Measurements from ENCODE around the gene PARD3. TPM values are rescaled to one million over a fixed set of nuclear protein-coding genes. Genes with fewer than 3 reads are reported as not detected.

PARD3 gene
- total RNA-seq, 1 experiment from 2014 or later: 46.3 TPM

DNA sequence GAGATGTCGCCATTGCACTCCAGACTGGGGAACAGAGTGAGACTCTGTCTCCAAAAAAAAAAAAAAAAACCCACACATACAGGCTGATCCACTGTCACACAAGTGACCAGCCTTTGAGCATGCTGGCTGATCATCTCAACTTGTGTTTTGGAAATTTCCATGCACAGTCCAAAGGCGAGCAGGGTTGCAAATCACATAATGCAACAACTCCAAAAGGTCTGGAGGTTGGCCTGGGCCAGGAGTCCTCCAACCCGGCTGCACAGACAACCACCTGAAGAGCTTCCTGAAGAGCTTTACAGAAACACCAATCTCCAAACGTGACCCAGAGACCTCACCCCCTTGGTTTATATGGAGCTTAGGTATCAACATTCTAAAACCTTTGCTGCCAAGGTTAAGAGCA lies 16.4 kb downstream of the PARD3 start:
- Histone ChIP-seq H3K9me3 (ENCODE audit: control insufficient read depth in 1 of 2, insufficient read depth in 1 of 2, low read depth in 1 of 2, low read length in 2 of 2) (no peaks in the 10 kb centered on the region), H3K79me2 (ENCODE audit: insufficient read depth, low read length) (peaks cover 77% of the 10 kb centered on the region), H3K27me3 (ENCODE audit: insufficient read depth, low read length) (no peaks in the 10 kb centered on the region), H2AFZ (ENCODE audit: low read depth, low read length, poor library complexity, severe bottlenecking) (no peak overlapping the region), H3K27ac (ENCODE audit: low read depth, low read length) (no peak overlapping the region), H3K36me3 (ENCODE audit: control insufficient read depth in 1 of 2, insufficient read depth in 2 of 2, low read length in 2 of 2) (no peaks in the 10 kb centered on the region), H3K4me3 (replicated peaks in 1 of 2; ENCODE audit: low read depth in 1 of 2, low read length in 2 of 2) (no peak overlapping the region), H3K9ac (ENCODE audit: low read length) (no peak overlapping the region), H3K4me1 (ENCODE audit: control insufficient read depth in 1 of 2, insufficient read depth in 2 of 2, low read length in 2 of 2) (peaks cover 20 to 26% of the 10 kb centered on the region in 2 experiments), H3K4me2 (ENCODE audit: low read length) (no peak overlapping the region), H4K20me1 (ENCODE audit: insufficient read depth) (peaks cover 17% of the 10 kb centered on the region; the same call in 1 of the 2 replicates), H3K9me2 (ENCODE audit: insufficient read depth) (no peaks in the 10 kb centered on the region)
- intact Hi-C loops (cut with micrococcal nuclease): no loop called here
- POLR2A ChIA-PET: no interaction called here
- RAD21 ChIA-PET (ENCODE audit: low non-redundant PET in 1 of 2, low total read pairs in 2 of 2, uncharacterized antibody in 2 of 2, unreplicated experiment in 2 of 2): no interaction called here
- ATAC-seq (no peak), DNase-seq (ENCODE audit: low read depth, low spot score) (no peak)
- CTCF ChIA-PET: no interaction called here
- TF ChIP-seq REST (IDR thresholded peaks at IDR 0.05; ENCODE audit: low read depth): no peak
- TF ChIP-seq FOSL1 (IDR thresholded peaks at IDR 0.05; ENCODE audit: low read depth): no peak
- TF ChIP-seq, protein P1, sequence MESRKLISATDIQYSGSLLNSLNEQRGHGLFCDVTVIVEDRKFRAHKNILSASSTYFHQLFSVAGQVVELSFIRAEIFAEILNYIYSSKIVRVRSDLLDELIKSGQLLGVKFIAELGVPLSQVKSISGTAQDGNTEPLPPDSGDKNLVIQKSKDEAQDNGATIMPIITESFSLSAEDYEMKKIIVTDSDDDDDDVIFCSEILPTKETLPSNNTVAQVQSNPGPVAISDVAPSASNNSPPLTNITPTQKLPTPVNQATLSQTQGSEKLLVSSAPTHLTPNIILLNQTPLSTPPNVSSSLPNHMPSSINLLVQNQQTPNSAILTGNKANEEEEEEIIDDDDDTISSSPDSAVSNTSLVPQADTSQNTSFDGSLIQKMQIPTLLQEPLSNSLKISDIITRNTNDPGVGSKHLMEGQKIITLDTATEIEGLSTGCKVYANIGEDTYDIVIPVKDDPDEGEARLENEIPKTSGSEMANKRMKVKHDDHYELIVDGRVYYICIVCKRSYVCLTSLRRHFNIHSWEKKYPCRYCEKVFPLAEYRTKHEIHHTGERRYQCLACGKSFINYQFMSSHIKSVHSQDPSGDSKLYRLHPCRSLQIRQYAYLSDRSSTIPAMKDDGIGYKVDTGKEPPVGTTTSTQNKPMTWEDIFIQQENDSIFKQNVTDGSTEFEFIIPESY (IDR thresholded peaks at IDR 0.05; ENCODE audit: extremely low read depth, insufficient replicate concordance, low read length): no peak
- no peak for TF ChIP-seq ZFX (IDR thresholded peaks at IDR 0.05)
- TF ChIP-seq SRF (IDR thresholded peaks at IDR 0.05; ENCODE audit: low read depth): no peak
- no peak for TF ChIP-seq YY1 (IDR thresholded peaks at IDR 0.05; ENCODE audit: extremely low read depth, insufficient replicate concordance, low read depth, low read length)
- no peak for TF ChIP-seq POLR2A (IDR thresholded peaks at IDR 0.05; ENCODE audit: borderline replicate concordance, extremely low read depth, insufficient read depth, insufficient read length)
- TF ChIP-seq, protein P2, sequence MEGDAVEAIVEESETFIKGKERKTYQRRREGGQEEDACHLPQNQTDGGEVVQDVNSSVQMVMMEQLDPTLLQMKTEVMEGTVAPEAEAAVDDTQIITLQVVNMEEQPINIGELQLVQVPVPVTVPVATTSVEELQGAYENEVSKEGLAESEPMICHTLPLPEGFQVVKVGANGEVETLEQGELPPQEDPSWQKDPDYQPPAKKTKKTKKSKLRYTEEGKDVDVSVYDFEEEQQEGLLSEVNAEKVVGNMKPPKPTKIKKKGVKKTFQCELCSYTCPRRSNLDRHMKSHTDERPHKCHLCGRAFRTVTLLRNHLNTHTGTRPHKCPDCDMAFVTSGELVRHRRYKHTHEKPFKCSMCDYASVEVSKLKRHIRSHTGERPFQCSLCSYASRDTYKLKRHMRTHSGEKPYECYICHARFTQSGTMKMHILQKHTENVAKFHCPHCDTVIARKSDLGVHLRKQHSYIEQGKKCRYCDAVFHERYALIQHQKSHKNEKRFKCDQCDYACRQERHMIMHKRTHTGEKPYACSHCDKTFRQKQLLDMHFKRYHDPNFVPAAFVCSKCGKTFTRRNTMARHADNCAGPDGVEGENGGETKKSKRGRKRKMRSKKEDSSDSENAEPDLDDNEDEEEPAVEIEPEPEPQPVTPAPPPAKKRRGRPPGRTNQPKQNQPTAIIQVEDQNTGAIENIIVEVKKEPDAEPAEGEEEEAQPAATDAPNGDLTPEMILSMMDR (IDR thresholded peaks at IDR 0.05 in 2 of 3, conservative IDR thresholded peaks at IDR 0.05 in 1 of 3; ENCODE audit: borderline replicate concordance in 1 of 3, insufficient read depth in 1 of 3, low read depth in 2 of 3, low read length in 2 of 3): no peak
- no peak for TF ChIP-seq CEBPB (IDR thresholded peaks at IDR 0.05; ENCODE audit: low read depth)
- no peak for TF ChIP-seq JUND (IDR thresholded peaks at IDR 0.05)
- no peak for TF ChIP-seq RAD21 (IDR thresholded peaks at IDR 0.05; ENCODE audit: low read depth)
- TF ChIP-seq, protein P3, sequence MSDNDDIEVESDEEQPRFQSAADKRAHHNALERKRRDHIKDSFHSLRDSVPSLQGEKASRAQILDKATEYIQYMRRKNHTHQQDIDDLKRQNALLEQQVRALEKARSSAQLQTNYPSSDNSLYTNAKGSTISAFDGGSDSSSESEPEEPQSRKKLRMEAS (IDR thresholded peaks at IDR 0.05): no peak
- TF ChIP-seq EZH2phosphoT487 (IDR thresholded peaks at IDR 0.05; ENCODE audit: borderline replicate concordance): no peak
- no peak for TF ChIP-seq TCF7L2 (IDR thresholded peaks at IDR 0.05; ENCODE audit: borderline replicate concordance, extremely low read depth, insufficient read depth, insufficient read length)
- no peak for TF ChIP-seq ELF1 (IDR thresholded peaks at IDR 0.05; ENCODE audit: borderline replicate concordance, low read depth)
- TF ChIP-seq ATF3 (IDR thresholded peaks at IDR 0.05): no peak
- TF ChIP-seq SP1 (IDR thresholded peaks at IDR 0.05; ENCODE audit: low read depth): no peak
- no peak for TF ChIP-seq SIN3A (IDR thresholded peaks at IDR 0.05; ENCODE audit: low read depth)
- TF ChIP-seq CBX3 (IDR thresholded peaks at IDR 0.05; ENCODE audit: low read depth): no peak
- no TSS peak for BruUV-seq (replicated peaks)

All from HCT116 (cell line).